ENCODE measurements around the gene CDC42BPB.

Gene CDC42BPB, protein sequence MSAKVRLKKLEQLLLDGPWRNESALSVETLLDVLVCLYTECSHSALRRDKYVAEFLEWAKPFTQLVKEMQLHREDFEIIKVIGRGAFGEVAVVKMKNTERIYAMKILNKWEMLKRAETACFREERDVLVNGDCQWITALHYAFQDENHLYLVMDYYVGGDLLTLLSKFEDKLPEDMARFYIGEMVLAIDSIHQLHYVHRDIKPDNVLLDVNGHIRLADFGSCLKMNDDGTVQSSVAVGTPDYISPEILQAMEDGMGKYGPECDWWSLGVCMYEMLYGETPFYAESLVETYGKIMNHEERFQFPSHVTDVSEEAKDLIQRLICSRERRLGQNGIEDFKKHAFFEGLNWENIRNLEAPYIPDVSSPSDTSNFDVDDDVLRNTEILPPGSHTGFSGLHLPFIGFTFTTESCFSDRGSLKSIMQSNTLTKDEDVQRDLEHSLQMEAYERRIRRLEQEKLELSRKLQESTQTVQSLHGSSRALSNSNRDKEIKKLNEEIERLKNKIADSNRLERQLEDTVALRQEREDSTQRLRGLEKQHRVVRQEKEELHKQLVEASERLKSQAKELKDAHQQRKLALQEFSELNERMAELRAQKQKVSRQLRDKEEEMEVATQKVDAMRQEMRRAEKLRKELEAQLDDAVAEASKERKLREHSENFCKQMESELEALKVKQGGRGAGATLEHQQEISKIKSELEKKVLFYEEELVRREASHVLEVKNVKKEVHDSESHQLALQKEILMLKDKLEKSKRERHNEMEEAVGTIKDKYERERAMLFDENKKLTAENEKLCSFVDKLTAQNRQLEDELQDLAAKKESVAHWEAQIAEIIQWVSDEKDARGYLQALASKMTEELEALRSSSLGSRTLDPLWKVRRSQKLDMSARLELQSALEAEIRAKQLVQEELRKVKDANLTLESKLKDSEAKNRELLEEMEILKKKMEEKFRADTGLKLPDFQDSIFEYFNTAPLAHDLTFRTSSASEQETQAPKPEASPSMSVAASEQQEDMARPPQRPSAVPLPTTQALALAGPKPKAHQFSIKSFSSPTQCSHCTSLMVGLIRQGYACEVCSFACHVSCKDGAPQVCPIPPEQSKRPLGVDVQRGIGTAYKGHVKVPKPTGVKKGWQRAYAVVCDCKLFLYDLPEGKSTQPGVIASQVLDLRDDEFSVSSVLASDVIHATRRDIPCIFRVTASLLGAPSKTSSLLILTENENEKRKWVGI (N-terminal part only)

DNA sequence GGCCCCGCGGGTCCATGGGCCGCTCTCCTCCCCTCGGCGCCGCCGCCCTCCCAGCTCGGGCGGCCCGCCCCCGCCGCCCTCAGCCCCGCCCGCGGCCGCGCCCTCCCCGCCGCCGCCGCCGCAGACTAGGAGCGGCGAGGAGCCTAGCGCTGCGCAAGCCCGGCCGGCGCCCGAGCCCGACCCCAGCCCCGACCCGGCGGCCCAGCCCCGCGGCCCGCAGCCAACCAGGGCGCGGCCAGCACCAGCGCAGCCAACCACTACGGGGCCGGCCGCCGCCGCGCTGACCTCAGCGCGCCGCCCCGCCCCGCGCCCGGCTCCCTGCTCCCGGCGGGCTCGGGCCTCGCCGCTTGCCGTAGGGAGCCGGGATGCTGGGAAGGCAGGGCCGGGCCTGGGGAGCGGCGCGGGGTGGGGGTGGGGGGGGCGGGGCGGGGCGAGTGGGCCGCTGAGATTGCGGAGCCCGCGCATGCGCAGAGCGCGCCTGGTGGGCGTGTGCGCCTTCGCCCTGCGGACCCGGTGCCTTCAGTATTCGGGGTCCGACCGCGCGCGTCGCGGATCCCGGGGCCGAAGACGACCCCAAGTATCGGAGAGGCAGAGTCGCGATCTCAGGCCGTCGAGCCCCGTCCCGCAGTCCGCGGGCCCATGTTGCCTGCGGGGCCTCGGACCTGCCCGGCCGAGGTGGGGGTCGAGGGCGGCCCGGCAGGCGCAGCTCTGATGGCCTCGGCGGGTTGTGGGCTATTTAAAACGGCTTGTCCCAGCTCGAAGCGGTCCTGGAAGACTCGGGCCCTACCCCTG lies at the start of gene CDC42BPB:
CDC42BPB (minus strand) TSS at position 178 of the 792 bp plus-strand sequence. CDS start 376 bp downstream, outside the sequence.
- CTCF ChIA-PET = interaction anchor here (0.5 to 0.7 kb wide), 2 partner anchors 26 to 33 kb away, joined by 3 to 5 read pairs; no protein-coding TSS in a partner anchor
- POLR2A ChIA-PET (ENCODE audit: low non-redundant PET) = interaction anchor here (0.7 kb wide), 1 partner anchor 11 kb away, joined by 3 read pairs; no protein-coding TSS in a partner anchor
- DNase-seq (ENCODE audit: low spot score) = peak; percentile 93
- TF ChIP-seq, protein P1, sequence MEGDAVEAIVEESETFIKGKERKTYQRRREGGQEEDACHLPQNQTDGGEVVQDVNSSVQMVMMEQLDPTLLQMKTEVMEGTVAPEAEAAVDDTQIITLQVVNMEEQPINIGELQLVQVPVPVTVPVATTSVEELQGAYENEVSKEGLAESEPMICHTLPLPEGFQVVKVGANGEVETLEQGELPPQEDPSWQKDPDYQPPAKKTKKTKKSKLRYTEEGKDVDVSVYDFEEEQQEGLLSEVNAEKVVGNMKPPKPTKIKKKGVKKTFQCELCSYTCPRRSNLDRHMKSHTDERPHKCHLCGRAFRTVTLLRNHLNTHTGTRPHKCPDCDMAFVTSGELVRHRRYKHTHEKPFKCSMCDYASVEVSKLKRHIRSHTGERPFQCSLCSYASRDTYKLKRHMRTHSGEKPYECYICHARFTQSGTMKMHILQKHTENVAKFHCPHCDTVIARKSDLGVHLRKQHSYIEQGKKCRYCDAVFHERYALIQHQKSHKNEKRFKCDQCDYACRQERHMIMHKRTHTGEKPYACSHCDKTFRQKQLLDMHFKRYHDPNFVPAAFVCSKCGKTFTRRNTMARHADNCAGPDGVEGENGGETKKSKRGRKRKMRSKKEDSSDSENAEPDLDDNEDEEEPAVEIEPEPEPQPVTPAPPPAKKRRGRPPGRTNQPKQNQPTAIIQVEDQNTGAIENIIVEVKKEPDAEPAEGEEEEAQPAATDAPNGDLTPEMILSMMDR (conservative IDR thresholded peaks at IDR 0.05; ENCODE audit: low read depth) = no peak
- H3K27ac ChIP-seq = peak within 1 kb of the TSS; percentile 94

DNA sequence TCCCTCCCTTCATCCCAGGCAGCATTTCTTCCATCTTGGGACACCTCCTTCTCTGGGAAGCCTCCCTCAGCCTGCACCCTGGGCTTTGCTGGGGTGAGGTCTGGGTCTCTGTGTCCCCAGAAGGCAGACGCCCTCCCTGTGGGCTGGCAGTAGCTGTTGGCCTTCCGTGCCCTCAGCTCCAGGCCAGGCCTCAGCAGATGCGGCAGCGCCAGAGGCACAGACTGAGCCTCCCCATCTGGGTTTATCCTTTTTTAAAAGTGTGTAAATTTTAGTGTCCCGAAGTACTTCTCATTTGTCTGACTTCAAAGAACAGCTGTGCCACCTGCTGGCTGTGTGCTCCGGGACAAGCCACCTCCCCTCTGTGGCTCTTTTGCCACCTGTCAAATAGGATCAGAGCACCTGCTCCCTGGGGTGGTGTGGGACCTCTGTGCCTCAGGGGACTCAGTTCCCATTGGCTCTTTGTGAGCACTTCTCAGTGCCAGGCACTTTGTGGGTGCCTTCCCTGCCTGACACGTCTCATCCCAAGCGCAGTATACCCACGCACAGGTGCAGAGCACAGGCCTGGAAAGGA lies 48.3 kb upstream of the CDC42BPB start:
- TF ChIP-seq, protein P1 (conservative IDR thresholded peaks at IDR 0.05; ENCODE audit: low read depth) = no peak

DNA sequence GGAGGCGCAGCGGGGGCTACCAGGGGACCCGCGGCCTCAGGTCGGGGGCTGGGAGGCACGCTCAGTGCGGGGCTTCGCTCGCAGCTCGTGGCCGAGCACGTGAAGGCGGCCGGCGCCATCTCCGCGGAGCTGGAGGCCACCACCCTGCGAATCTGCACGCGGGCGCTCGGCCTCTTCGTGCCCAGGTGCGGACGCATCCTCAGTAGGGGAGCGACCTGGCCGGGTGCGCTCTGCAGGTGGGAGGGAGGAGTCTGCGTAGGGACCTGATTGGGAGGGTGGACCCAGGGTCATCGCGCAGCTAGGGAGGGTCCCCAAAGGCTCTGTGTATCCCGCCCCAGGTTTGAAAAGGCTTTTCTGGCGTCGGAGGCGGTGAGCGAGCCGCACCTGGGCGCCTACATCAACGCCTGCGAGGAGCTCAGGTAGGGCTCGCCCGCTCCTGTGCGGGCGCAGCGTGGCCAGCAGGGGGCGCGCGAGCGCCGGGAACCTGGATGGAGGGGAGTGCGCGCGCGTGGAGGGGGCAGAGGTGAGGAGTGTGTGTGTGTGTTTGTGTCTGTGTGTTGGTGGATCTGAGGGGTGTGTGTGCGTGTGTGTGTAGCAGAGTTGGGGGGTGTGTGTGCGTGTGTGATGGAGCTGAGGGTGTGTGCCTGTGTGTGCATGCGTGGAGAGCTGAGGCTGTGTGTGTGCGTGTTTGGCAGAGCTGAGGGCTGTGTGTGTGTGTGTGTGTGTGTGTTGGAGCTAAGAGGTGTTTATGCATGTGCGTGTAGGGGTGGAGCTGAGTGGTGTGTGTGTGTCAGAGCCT lies 47.5 kb upstream of the CDC42BPB start:
- POLR2A ChIA-PET (ENCODE audit: low non-redundant PET) = interaction anchor here (0.5 to 0.6 kb wide), 2 partner anchors 179 to 1140 kb away, joined by 3 to 5 read pairs; no protein-coding TSS in a partner anchor
- H3K27ac ChIP-seq = peak overlapping the region; percentile 26; the same call in 1 of the 2 replicates
- TF ChIP-seq, protein P1 (conservative IDR thresholded peaks at IDR 0.05; ENCODE audit: low read depth) = peak; percentile 96
- peak; percentile 75 for DNase-seq (ENCODE audit: low spot score)
- CTCF ChIA-PET = interaction anchor here (0.5 to 4.3 kb wide), 46 partner anchors 8 to 548 kb away, joined by 3 to 69 read pairs (median 4); partner anchors contain the start of genes EXOC3L4, LBHD2 and TNFAIP2

More for the DNA sequence above, 48.3 kb upstream of the CDC42BPB start:
- DNase-seq (ENCODE audit: low spot score) = no peak
- ChIA-PET CTCF (interaction anchor here (0.5 to 4.3 kb wide), 29 partner anchors 7 to 511 kb away, joined by 3 to 69 read pairs (median 5); partner anchors contain the start of genes LBHD2 and TNFAIP2), POLR2A (ENCODE audit: low non-redundant PET) (no interaction called here)
- peak overlapping the region; percentile 26 for H3K27ac ChIP-seq

DNA sequence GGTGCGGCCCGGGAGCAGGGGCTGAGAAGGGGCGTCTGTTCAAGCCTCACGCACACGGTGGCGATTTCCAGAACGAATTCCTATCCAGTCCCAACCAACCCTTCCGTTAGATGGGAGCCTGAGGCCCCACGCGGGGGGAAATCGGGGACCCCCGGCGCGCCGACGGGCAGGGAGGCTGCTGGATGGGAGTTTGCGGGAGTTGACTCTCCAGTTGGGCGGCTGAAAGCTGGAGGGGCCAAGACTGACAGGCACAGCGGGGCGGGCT lies 47.0 kb upstream of the CDC42BPB start:
- TF ChIP-seq, protein P1 (conservative IDR thresholded peaks at IDR 0.05; ENCODE audit: low read depth) = no peak
- CTCF ChIA-PET = interaction anchor here (0.5 to 4.3 kb wide), 32 partner anchors 8 to 396 kb away, joined by 3 to 69 read pairs (median 4); partner anchors contain the start of genes EXOC3L4 and TNFAIP2
- POLR2A ChIA-PET (ENCODE audit: low non-redundant PET) = interaction anchor here (0.6 to 0.9 kb wide), 2 partner anchors 230 to 1140 kb away, joined by 3 to 5 read pairs; partner anchors contain the start of gene EIF5
- DNase-seq (ENCODE audit: low spot score) = no peak
- no peak overlapping the region for H3K27ac ChIP-seq
